Measurements from ENCODE around the gene TMX4.
"Not testable (repeated sequence)": the region's sequence is repeated elsewhere in the genome, so short reads cannot be mapped to it uniquely, and the experiment has no call there.

TMX4 gene

GRCh38 chr20:7959484-7959883, 60.1 kb downstream of the TMX4 start:
- DNase-seq, result no peak

- DNase-seq, result not testable (repeated sequence)
Observed at GRCh38 chr20:7956561-7956960, 63.0 kb downstream of the TMX4 start.

- DNase-seq, result no peak
Observed at GRCh38 chr20:7950387-7950786, 69.2 kb downstream of the TMX4 start.

GRCh38 chr20:7943891-7944290, 75.7 kb downstream of the TMX4 start:
- DNase-seq, result no peak

- DNase-seq, result no peak
Observed at GRCh38 chr20:7940341-7940740, 79.2 kb downstream of the TMX4 start, which contains the start of gene HAO1. HAO1 (minus strand) TSS chr20:7940458; CDS start chr20:7940422, 36 bp downstream.

GRCh38 chr20:7939663-7940062, 79.9 kb downstream of the TMX4 start:
- DNase-seq, result no peak

- DNase-seq, result no peak
Observed at GRCh38 chr20:7938058-7938457, 81.5 kb downstream of the TMX4 start.

GRCh38 chr20:7937328-7937727, 82.2 kb downstream of the TMX4 start:
- DNase-seq, result no peak

GRCh38 chr20:7935027-7935551, 84.5 kb downstream of the TMX4 start:
- no peak for DNase-seq

- DNase-seq, result no peak
Observed at GRCh38 chr20:7933346-7933745, 86.2 kb downstream of the TMX4 start.

GRCh38 chr20:7930343-7930742, 89.2 kb downstream of the TMX4 start:
- no peak for DNase-seq
